ENCODE data around the gene TMEM121.
A peak's percentile ranks its signal among the peaks of the same experiment; 100 is the strongest.

Gene TMEM121

DNA sequence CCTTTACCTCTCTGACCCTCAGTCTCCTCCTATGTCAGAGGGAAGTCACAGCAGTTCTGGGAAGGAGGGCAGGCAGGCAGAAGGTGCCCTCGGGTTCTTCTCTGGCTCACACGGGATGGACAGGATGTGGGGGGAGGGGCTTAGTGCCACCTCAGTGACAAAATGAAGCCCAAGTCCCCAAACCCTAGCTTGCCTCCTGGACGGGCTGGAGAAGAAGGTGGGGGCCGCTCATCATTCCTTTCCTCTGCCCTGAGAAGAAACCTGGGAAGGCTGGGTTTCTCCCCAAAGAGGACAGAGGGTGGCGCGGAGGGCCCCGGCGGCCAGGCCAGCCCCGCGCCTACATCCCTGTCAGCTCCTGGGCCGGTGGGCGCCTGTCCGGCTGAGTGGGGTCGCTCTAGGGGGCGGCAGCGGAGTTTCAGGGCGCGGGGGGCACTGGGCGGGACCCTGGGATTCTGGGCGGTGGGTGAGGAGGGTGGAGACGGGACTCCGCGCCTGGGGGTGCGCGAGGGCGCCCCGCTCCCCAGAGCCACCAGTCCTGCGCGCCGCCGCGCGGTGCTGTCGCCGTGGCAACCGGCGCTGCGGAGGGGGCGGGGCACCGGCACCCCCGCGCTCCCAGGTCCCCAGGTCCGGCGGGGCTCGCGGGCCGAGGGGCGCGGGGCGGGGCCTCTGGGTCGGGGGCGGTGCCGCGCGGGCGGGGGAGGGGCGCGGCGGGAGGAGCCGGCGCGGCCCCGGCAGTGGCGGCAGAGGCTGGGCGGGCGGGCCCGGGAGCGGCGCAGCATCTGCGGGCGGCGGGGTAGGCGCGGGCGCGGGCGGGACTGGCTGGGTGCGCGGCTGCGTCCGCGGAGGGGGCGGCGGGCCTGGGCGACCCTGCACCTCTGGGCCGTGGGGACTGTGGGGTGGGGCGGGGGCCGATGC is at the start of gene TMEM121:
Gene TMEM121 (plus strand): TSS at position 723 of the 915 bp plus-strand sequence. CDS start 2,252 bp downstream, outside the sequence.
- FAIRE-seq = no peak

DNA sequence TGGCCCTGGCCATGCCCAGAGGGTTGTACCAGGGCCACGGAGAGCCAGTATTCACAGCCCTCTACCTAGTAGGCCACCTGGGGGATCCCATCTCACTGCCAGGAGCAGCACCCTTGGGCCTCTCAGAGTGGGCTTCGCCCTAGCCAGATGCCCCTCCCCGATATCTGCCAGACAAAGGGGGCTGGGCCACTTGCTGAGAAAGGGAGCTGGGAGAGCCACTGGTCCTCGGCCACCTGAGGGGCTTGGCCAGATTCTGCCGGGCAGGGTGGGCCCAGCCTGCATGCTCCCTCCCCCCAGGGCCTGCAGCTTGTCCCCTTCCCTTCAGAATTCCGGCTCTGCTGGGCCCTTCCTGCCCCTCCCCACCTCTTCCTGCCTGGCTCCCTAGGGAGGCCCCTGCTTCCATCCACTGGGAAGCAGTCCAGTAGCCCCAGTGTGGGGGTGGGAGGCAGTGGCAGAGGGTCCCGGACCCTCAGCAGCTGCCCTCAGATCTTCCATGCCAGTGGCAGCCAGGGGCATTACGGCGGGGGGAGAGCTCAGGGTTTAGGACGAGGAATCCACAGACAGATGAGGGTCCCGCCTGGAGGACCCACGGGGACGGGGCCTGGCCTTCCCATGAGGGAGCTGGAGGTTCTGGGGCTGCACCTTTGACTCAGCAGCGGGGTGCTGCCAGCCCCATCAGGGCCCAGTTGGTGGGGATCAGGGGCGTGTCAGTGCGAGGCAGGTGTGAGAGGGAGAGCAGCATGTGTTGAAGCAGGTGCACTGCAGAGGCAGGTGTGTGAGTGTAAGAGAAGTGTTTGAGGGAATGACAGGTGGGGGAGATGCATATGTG is 49.3 kb upstream of the TMEM121 start:
- FAIRE-seq = no peak

DNA sequence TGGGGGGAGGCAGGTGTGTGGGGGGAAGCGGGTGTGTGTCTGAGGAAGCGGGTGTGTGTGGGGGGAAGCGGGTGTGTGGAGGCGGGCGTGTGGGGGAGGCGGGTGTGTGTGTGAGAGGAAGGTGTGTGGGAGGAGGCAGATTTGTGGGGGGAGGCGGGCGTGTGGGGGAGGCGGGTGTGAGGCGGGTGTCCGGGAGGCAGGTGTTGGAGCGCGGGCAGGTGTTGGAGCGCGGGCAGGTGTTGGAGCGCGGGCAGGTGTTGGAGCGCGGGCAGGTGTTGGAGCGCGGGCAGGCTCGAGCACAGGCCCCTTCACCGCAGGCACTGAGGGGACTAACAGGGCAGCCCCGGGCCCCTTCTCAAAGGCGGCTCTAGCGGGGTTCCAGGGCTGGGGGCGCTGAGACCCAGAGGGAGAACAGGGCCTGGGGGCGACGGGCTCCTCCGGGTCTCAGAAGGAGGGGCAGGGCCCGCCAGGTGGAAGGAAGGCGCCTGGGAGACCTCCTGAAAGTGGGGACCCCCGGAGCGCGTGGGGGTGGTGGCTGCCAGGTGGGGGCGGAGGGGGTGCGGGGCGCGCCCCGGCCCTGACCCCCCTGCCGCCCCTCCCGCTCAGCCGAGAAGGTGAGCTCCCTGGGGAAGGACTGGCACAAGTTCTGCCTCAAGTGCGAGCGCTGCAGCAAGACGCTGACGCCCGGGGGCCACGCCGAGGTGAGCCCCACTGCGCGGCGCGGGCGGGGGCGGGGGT is 48.6 kb upstream of the TMEM121 start:
- no peak for FAIRE-seq

DNA sequence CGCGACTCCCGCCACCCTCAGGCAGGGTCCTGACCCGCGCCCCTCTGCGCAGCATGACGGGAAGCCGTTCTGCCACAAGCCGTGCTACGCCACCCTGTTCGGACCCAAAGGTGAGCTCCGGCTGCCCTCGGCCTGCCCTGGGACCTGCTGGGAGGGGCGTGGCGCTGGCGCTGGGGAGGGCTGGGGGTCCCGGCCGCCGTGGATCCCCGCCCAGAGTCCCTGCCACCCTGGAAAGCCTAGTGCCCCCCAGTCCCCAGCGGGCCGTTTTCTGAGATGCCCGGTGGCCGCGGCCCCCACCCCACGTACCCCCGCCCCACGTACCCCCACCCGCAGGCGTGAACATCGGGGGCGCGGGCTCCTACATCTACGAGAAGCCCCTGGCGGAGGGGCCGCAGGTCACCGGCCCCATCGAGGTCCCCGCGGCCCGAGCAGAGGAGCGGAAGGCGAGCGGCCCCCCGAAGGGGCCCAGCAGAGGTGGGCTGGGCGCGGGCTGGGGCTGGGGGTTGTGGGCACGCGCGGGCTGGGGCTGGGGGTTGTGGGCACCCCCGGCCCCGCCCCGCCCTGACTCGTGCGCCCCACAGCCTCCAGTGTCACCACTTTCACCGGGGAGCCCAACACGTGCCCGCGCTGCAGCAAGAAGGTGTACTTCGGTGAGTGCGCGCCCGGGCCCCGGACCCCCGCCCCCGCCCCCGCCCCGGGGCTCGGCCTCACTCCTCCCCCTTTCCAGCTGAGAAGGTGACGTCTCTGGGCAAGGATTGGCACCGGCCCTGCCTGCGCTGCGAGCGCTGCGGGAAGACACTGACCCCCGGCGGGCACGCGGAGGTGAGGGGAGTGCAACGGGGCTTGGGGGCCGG is 47.8 kb upstream of the TMEM121 start:
- FAIRE-seq = no peak

DNA sequence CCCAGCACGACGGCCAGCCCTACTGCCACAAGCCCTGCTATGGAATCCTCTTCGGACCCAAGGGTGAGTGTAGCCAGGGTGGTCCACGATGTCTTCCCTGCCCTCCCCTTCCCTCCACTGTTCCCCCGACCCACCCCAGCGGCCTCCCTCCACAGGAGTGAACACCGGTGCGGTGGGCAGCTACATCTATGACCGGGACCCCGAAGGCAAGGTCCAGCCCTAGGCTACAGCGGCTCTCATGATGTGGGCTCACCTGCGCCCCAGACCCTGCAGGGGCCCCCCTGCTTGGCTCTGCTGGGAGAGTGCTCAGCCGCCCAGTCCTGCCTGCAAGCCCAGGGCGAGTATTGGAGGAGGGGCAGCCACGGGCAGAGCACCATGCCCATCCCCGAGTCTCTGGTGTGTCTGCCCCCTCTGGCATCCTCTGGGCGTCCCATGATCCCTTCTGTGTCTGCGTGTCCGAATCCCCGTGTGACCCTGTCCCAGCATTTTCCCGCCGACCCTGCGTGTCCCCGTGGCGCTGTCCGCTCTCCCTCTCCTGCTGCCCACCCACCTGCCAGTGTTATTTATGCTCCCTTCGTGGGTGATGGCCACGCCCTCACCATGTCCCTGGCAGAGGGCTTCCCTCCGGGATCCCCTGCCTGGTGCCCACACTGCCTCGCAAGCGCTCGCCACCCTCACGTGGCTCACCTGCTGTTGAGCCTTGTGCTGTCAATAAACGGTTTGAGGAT is 46.8 kb upstream of the TMEM121 start:
- FAIRE-seq = no peak

DNA sequence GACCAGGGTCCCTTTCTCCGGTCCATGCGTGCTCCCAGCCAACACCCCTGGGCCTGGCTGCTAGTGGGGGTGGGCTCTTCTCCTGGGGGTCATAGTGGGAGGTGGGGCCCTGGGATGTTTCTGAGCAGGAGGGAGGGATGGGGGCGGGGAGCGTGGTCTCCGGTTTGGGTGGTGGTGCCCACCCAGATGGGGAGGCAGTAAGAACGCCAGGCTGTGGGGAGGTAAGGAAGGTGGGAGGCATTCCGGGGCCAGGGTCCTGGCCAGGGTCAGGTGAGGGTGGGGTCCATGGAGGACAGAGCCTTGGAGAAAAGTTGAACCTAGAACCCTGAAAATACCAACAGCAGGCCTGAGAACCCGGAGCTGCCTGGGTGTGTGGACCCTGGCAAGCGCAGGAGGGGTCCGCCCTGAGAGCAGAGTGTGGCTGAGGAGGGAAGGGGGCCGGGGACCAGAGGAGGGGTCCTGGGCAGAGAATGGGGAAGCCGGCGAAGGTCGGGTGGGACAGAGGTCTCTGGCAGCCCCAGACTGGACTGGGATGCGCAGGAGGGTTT is 46.1 kb upstream of the TMEM121 start:
- no peak for FAIRE-seq

DNA sequence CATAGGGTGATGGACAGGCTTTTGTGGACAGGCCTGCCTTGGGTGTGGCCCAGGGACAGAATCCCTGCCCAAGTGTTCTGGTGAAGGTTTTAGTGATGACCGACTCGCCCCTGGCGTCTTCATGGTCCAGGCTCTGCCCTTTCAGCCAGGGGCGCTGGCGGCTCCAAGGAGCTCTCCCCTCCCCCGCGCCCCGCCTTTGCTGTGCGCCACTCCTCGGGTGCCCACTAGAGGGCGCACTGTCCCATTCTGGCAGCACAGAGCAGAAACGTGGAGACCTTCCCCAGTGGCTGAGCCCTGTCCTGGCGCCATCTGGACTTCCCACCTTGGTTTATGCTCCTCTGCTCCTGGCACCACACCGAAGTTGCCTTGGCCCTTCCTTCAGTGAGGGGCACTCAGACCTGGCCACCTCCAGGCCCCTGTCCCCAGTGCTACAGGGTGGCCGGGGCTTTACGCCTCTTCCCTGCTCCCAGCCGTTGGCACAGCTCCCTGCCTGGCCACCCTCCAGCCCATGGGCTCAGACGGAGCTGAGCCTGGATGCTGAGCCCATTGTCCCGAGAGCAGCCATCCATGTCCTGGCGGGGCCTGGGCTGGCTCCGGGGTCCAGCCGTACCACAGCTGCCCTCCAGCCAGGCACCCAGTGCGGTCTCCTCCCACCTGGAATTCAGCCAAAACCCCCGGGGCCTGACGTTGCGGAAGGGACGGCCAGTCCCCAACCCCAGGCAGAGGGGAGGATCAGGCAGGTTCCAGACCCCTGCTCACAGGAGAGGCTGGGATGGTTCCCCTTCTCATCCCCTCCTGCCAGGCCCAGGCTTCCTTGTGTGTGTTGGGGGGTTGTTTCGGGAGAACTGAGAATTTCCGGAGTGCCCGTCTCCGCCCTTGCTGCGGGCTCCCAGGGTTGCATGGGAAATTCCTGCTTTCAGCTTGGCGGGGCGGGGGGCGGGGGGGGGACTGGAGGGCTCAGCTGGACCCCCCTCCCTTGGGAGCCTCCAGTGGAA is 45.3 kb upstream of the TMEM121 start:
- peak; percentile 95 for FAIRE-seq

DNA sequence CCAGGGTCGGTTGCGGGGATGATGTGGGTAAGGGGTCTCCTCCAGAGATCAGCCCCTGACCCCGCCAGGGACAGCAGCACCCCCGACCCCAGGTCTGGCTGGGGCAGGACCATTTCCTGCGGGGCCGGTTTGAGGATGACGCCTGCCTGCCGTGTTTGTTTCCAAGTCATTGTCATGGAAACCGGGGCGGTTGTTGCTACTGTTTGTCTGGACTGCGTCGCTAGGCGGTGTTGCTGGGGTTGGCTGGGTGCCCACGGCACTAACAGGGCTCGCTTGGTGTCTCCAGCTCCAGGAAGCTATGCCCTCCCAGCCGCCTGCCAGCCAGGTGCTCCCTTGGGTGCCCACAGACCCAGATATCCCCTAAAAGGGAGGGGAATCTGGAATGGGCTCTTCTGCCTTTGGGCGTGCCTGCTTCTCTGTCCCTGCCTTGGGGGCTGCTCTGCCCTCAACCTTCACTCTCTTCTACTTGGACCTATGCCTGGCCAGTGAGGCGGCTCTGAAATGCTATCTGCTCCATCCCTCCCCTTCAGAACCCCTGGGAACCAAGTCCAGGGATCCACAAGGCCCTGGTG is 44.4 kb upstream of the TMEM121 start:
- FAIRE-seq = peak; percentile 83

DNA sequence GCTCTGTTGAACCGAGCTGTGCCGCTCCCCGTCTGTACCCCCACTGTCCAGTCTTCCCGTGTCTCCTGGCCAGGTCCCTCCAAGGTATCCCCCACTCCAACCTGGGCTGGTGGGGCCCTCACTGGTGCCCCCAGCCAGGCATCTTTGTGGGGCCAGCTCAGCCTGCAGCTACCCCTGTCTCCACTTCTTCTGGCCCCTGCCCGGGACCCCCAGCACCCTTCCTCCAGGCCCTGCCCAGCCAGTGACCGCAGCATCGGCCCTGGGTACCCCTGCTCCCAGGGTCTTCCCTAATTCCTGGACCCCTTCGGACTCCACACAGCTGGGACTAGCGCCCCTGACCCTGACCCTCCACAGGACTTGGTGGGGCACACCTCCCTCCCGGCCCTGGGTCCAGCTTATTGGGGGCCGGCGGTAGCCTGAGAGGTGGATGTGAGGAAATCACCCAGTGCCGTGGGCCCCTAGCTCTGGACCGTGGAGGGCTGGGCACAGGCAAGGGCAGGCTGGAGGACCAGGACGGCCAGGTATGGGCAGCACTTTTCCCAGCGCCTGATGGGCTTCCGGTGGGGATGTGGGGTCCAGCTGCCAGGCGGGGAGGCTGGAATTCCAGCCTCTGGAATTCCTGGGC is 43.8 kb upstream of the TMEM121 start:
- no peak for FAIRE-seq

DNA sequence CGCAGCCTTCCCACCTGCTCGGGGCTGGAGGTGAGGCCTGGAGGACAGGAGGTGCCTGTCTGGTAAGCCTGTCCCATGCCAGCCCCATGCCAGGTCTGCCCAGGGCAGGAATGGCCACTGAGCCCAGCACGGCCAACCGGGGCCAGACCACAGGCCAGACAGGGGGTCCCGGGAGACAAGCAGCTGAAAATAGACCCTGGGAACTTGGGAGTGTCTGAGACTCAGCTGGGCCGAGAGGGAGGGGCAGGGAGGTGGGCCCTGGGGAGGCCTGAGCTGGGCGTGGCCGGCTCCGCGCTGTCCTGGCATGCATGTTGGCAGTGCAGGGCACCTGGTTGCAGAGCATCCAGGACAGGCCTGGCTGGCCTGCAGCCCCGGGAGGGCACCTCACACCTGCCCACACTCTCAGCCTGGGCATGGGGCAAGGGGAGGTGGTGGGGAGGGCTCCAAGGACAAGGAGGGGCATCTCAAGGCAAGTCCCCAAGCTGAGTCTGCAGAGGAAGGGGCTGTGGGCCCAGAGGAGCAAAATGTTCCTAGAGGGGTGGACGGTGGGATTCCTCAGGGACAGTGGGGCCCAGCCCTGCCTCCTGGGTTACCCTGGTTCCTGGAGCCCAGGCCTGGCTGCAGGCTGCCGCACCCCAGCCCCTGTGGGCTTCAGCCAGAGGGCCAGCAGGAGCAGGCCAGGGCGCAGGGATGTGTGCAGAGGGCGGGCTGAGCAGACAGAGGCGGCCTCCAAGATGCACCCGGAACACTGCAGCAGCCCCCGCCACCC is 42.9 kb upstream of the TMEM121 start:
- no peak for FAIRE-seq

DNA sequence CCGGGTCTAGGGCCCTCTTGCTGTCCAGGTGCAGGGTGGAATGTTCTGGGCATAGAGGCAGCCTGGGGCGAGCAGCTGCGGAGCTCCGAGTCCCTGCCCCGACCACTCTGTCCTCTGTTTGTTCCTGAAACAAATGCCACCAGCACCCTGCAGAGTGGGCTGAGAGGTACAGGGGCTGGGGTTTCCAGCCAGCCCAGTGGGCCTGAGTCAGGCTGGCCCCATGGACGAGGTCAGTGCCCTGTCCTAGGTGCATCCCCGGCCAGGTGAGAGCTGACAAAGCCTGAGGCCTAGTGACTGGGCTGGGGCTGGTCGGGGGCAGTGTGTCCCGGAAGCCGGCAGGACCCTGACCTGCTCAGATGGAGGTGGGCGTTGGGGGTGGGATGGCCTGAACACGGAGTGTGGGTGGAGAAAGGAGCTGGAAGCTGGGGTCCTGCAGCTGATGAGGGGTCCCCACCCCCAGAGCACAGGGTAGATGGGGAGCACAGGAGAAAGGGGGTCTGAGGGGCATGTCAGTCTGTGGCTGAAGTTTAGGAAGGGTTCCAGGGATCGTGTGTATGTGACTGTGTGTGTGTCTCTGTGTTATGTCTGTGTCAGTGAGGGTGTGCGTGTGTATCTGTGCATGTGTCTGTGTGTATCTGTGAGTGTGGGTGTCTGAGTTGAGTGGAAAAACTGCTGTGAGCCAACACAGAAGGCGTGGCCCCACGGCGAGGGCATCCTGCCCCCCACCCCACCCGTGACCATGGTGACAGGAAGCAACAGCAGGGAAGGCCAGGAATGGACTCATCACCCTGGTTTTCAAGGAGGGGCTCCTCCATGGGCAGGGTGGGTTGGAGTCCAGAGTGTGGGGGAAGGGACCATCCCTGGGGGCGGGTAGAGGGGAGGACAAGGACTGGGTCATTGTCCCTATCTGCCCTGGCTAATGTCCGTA is 42.0 kb upstream of the TMEM121 start:
- FAIRE-seq = no peak

DNA sequence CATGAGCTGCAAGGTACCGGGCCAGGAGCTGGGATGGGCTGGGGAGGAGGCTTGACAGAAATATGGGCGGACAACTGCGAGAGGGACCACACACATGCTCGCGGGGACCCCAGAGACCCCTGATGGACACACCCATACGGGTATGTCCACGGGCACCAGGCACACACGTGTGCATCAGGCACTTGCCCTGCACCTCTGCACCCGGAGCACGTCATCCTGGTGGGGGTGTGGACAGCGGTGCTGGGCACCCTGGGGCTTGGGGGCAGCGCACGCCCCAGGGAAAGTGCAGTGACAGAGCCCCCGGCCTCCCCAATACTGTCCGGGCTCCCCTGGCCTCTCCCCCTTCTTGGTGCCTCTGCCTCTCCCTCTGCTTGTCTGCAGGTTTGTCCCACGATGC is 41.4 kb upstream of the TMEM121 start:
- FAIRE-seq = no peak

DNA sequence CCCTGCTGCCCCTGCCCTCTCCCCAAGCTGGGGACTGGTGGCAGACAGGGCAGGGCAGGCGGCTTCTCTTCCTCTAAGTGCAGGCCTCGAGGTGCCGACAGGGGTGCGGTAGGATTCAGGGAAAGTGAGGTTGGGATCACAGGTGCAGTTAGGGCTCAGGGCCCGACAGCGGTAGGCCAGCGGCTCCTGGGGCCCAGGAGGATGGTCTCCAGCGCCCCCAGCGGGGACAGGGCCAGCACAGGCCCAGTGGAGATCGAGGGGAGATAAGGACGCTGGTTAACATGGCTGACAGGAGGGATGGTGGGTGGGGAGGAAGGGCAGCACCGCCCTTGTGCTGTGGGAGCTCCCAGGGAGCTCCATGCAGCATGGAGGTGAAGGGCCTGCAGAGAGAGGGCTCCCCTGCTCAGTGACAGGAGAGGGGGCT is 40.6 kb upstream of the TMEM121 start:
- no peak for FAIRE-seq

DNA sequence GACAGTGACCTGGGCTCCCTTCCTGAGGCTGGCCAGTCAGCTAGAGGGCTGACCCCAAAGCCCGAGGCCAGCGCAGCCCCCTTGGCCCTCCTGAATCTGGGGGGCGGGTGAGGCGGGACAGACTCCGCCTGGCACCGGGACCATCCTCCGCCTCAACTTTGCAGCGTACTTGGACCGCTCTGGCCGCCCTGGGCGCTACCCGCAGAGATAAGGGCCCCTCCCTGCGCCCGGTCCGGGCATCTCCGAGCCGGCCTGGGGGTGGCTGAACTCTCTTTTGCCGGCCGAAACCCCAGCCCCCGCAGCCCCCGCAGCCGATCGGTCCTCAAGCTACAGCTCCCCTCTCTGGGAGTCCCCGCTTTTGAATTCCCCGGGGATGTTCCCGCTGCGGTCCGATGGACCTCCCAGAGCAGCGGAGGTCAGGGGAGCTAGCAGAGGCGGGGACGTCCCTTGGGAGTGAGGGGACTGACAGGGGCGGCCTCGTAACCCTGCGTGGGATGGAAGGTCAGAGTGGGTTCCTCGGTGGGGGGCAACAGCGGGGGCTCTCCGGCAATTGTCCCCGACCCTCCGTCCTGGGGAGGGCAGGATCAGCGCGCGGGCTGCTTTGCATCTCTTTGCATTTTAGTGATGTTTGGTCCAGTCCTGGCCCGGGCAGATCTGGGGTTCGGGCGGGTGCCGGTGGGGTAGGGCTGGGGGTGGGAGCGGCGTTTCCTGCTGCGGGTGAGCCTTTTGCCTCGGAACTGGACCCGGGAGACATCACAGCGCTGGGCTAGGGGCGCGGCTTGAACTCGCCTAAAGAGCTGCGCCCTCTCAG is 40.0 kb upstream of the TMEM121 start, which contains the start of gene CRIP1:
Gene CRIP1 (plus strand): TSS at position 724 of the 811 bp plus-strand sequence. CDS start 374 bp downstream, outside the sequence.
- no peak for FAIRE-seq

DNA sequence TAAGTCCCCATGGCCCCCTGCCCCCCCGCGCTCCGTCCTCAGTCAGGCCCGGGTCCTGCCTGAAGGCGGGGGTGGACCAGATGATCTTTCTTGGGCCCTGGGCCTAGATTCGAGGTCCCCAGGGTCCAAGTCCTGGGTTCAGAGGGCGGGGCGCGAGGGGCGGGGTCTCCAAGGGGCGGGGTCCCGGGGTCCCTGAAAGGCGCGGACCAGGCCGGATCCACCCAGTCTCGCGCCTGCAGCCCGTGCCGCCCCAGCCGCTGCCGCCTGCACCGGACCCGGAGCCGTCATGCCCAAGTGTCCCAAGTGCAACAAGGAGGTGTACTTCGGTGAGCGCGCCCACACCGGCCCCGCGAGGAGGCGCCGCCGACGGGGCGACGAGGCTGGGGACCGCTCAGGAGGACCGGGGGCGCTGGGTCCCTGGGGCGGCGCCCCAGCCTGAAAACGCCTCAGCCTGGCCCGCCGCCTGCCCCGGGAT is 39.4 kb upstream of the TMEM121 start:
- no peak for FAIRE-seq
